NCI-H748 (cell line): ENCODE results near the gene SLC1A6.
"Not testable (repeated sequence)": the region's sequence is repeated elsewhere in the genome, so short reads cannot be mapped to it uniquely, and the experiment has no call there.

ENCODE experiments used
- DNase-seq: peaks from one replicate; lab custom pipeline; 2025; ENCODE audit not compliant: unreplicated experiment; lab: John Stamatoyannopoulos, UW

The SLC1A6 gene

DNA sequence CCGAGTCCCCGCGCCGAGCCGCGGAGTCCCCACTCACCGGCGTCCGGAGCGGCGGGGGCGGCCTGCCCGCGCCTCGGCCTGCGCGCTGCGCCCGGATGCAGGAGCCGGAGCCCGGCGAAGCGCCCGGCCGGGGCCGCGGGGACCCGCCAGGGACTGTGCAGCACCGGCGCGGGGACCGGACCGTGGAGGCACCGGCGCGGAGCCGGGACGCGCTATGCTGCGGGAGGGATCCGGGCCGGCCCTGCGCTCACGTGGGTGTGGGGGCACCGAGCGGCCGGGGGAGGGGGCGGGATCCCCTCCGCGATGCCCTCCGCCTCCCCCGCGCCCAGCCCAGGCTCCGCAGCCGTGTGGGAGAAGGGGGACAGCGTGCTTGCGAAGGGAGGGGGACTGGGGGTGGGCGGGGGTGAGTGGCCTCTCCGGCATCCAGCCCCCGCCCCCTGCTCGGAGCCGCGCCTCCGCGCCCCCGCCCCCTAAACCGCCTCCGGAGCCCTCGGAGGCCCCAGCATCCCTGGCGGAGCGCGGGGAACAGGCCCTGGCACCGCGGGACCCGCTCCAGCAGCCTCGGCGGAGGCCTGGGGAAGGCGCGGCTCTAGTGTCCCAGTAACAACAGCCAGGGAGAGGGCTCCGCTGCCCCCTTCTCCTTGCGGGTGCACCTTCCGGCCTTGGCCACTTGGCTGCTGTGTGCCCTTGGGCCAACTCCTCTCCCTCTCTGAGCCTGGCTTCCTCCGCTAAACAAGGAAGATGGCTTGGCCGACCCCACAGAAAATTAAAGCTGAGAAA is at the start of gene SLC1A6:
Gene SLC1A6 (minus strand): TSS at position 389 of the 780 bp plus-strand sequence. CDS start 6,954 bp downstream, outside the sequence.
- peak; percentile 20 for DNase-seq

DNA sequence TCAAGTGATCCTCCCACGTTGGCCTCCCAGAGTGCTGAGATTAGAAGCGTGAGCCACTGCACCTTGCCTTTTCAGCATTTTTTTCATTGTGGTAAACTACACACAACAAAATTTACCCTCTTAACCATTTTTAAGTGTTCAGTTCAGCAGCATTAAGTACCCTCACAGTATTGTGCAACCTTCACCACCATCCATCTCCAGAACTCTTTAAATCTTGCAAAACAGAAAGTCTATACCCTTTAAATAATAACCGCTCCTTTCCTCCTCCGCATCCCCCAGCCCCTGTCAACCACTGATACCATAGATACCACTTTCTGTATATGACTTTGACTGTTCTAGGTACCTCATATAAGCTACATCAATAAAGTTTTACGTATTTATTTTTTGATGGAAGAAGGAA is 48.8 kb upstream of the SLC1A6 start:
- no peak for DNase-seq

DNA sequence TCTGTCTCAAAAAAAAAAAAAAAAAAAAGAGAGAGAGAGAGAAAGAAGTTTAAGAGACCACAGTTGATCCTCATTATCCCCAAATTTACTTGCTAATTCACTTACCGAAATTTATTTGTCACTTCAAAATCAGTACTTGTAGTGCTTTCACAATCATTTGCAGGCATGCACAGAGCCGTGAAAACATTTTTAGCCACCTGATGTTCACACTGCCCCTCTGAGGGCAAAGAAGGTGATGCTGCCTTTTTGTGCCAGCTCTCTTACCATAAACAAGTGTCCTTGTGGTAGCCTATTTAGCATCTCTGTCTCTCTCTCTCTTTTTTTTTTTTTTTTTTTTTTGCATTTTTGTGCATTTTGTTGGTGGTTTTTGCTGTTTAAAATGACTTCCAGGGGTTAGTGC is 45.6 kb upstream of the SLC1A6 start:
- no peak for DNase-seq

DNA sequence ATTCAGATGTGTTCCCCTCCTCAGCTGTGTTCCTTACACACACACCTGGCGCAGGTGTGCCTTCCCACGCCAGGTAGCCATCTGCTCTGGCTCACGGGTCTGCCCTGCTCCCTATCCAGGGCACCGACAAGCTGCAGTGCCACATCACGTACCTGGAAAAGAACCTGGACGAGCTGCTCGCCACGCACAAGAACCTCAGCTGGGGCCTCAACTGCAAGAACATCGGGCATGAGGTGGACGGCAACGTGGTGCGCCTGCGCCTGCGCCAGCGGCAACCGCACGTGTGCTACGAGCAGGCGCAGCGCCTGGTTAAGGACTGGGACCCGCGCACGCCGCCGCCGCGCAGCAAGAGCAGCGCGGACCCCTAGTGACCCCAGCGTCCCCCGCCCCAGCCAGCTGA is 43.1 kb upstream of the SLC1A6 start:
- peak; percentile 18 for DNase-seq

DNA sequence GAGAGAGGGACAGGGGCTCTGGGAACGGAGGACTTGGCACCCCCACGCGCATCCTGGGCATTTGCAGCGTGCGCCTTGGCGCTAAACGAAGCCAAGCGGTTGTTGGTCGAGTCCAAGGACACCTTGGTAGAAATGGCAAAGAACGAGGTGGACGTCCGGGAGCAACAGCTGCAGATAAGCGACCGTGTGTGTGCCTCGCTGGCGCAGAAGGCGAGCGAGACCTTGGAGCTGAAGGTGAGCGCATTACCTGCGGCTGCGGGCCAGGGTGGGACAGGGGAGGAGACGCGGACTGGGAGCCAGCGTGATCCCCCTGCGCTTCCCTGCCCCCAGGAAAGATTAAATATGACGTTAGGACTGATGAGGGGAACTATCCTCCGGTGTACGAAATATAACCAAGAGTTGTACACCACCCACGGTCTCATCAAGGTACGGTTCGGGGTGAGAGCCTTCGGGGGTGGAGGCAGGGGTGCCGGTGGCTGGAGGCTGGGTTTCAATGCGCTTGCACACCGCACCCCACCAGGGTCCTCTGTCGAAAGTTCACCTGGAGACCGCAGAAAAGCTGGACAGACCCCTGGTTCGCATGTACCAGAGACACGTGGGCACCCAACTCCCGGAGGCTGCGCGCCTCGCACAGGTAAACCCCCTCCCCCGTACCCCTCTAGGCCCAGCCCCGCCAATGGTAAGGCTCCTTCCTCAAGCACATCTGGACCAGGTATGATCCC is 41.8 kb upstream of the SLC1A6 start:
- no peak for DNase-seq

DNA sequence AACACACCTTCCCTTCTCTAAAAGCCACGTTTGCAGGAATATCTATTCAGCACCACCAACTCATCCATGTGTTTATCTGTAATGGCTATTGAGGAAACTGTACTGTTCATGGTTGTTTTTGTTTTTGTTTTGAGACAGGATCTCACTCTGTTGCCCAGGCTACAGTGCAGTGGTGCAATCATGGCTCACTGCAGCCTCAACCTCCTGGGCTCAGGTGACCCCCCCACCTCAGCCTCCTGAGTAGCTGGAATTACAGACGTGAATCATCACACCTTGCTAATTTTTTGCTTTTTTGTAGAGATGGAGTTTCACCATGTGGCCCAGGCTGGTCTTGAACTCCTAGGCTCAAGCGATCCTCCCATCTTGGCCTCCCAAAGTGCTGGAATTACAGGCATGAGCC is 39.2 kb upstream of the SLC1A6 start:
- DNase-seq, result not testable (repeated sequence)

DNA sequence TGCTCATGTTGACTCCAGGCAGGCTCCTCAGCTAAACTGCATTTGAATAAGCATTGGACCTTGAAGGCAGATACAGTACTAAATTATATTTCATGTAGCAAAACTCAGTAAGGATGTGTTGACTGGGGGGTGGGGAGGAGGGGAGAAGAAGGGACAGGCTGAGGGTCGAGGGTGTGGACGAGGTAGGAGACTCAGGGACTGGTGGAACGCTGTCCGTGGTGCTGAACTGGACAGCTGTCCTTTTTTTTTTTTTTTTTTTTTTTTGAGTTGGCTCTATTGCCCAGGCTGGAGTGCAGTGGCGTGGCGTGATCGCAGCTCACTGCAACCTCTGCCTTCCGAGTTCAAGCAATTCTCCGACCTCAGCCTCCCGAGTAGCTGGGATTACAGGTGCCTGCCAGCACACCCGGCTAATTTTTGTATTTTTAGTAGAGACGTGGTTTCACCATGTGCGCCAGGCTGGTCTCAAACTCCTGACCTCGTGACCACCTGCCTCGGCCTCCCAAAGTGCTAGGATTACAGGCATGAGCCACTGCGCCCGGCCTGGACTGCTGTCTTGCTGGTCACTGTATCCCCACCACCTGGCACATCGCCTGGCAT is 36.4 kb upstream of the SLC1A6 start:
- DNase-seq, result no peak

DNA sequence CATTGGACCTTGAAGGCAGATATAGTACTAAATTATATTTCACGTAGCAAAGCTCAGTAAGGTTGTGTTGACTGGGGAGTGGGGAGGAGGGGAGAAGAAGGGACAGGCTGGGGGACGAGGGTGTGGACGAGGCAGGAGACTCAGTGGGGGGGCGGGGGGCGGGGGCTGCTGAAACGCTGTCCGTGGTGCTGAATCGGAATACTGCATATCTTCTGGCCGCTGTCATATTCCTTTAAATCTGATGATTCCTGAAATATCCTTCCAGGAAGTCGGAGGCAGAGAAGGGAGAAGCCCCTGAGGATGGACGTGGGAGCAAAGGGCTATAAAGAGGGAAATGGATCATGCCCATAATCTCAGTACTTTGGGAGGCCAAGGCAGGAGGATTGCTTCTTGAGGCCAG is 34.9 kb upstream of the SLC1A6 start:
- DNase-seq, result no peak

DNA sequence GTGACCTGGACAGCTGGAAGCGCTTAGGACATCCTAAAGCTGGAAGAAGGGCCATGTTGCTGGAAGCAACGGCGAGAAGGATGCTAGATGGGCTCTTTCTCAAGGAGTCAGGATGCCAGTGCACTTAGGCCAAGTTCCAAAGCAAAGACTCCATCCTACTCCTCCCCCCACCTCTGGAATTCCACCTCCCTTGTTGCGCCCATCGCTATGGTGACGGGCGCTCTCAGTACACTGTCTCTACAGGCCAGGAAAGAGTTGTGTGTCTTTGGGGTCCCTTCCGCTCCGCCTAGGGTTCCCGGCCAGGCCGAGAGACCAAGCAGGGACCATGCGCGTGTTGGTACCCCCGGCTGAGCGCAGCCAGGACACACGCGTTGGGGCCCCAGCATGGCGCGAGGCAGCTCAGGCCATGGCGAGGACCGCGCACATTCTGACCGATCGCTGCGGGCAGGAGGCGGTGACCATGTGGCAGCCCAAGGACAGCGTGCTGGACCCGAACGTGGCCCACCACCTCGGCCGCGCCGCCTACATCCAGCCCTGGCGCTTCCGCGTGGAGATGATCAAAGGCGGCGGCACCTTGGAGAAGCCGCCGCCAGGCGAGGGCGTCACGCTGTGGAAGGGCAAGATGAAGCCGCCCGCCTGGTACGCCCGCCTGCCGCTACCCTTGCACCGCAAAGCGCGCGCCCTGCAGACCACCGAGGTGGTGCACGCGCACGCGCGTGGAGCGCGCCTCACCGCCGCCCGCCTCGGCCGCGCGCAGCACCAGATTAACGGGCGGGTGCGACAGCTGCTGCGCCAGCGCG is 31.0 kb upstream of the SLC1A6 start:
- DNase-seq, result no peak

DNA sequence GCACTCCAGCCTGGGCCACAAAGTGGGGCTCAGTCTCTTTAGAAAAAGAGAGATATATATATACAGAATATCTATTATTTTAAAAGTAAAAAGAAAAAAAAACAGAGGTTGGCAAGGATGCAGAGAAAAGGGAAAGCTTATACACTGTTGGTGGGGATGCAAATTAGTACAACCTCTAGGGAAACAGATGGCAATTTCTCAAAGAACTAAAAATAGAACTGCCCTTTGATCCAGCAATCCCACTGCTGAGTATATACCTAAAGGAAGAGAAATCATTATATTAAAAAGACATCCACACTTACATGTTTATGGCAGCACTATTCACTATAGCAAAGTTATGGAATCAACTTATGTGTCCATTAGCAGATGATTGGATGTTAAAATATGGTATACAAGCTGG is 28.6 kb upstream of the SLC1A6 start:
- no peak for DNase-seq

DNA sequence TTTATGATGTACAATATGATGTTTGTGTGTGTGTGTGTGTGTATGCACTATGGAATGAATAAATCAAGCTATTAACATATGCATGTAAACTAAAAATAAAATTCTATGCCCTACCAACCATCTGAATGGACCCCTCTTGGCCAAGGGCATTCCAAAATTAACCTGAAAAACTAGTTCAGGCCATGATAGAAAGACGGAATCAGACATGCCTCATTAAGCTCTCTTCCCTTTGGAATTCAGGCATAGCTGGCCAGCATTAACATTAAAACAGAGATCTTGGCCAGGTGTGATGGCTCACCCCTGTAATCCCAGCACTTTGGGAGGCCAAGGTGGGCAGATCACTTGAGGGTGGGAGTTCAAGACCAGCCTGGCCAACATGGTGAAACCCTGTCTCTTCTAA is 18.3 kb upstream of the SLC1A6 start:
- DNase-seq, result no peak

DNA sequence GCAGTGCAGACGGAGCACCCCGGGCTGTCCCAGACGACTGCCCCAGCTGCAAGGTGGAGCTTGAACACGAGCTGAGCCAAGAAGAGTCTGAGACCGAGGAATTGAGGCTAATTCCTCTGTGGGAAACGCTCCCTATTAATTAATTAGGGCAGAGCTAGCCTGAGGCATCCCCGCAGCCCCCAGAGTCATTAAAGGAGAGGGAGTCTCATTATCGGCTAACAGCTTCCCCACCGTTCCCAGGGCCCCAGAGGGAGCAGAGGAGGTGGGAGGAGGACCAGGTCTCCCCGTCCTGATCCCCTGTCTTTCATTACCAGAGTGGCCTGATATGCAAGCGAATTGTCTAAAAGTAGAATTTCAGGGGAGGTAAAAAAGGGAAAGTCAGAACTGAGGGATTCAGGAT is 13.1 kb upstream of the SLC1A6 start:
- DNase-seq, result no peak

DNA sequence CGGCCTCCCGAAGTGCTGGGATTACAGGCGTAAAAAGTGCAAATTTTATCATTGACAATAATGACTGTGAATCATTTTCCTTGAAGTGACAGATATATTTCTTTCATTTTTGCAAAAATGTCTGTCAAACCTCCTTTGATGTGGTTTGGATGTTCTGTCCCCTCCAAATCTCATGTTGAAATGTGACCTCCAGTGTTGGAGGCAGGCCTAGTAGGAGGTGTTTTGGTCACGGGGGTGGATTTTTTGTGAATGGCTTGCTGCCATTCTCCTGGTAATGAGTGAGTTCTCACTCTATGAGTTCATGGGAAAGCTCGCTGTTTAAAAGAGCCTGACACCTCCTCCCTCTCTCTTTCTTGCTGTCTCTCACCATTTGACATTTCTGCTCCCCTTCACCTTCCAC is 5.5 kb upstream of the SLC1A6 start:
- DNase-seq, result no peak

DNA sequence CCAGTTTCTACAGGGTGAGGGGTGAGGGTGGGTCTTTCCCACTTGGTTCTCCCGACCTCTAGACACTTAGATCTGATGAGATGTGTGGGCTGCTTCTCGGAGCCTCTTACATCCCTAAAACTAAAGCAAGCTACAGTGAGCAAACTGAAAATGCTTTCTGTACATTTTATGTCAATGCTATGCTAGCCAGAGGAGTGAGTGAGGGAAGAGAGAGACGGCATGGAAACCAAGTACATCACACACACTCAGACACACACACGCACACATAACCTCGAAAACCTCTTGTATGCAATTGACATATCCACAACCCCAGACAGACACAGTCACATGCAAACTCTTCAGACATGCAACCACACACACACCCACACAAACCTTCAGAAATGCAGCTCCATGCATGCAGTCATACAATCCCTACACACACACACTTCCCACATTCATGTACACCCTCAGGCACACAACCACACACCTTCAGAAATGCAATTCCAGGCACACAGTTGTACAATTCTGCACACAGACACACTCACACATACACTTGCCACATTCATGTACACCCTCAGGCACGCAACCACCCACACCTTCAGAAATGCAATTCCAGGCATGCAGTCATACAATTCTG is 1.4 kb downstream of the SLC1A6 start:
- DNase-seq, result no peak

DNA sequence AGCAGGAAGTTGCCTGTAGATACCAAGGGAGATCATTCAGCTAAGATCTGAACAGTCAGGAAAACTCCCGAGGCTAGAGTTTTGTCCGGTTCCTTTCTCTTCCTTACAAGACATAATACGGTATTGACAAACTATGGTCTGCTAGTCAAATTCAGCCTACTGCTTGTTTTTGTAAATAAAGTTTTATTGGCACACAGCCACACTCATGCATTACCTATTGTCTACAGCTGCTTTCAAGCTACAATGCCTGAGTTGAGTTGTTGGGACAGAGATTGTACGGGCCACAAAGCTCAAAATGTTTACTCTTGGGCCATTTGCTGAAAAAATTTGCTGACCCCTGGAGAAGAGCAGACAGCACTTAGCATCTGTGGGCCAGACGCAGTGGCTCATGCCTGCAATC is 2.5 kb downstream of the SLC1A6 start:
- no peak for DNase-seq

DNA sequence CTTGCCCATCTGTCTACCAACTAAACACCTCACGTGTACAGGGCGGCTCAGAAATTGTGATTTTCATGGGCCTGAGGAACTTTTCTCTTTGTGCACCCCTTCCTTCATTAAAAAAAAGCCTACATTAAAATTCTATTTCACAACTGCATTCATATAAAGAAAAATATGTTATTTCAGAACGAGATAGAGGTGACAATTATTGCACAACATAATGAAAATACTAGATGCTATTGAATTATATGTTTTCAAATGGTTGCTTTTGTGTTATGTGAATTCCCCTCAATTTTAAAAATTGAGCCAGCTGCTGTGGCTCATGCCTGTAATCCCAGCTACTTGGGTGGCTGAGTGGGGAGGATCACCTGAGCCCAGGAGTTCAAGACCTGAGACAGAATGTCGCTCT is 5.2 kb downstream of the SLC1A6 start:
- DNase-seq, result no peak

DNA sequence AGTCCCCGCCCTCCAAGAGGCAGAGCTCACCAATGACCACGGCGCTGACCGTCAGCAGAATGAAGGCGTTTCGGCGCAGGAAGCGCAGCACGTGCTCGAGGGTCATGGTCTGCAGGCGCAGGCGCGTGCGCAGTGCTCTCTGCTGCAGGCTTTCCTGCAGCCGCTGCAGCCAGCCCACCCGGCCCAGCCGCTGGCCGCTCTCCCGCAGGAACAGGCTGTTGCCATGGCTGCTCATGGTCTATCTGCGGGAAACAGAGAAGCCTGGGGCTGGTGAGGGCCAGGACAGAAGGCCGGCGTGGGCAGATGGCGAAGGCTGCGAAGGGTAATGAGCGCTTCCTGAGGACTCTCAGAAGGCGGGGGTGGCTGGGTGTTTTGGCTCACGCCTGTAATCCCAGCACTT is 7.0 kb downstream of the SLC1A6 start:
- DNase-seq, result no peak

DNA sequence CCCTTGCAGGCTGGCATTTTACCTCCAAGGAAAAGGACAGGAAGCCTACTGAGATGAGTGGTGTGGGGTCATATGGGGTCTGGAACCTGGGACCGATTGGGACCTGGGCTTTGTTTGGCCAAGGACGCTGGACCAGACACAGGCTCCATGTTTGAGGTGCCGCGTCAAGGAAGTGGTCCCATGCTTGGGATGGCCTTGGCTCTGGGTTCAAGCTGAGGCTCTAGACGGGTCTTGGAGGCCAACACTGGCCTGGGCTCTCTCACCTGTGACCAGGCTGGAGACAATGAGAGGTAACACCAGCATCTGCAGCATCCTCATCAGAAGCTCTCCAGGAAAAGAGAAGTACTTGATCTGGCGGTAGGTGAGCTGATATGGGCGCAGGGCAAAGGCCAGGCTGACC is 8.2 kb downstream of the SLC1A6 start:
- no peak for DNase-seq

DNA sequence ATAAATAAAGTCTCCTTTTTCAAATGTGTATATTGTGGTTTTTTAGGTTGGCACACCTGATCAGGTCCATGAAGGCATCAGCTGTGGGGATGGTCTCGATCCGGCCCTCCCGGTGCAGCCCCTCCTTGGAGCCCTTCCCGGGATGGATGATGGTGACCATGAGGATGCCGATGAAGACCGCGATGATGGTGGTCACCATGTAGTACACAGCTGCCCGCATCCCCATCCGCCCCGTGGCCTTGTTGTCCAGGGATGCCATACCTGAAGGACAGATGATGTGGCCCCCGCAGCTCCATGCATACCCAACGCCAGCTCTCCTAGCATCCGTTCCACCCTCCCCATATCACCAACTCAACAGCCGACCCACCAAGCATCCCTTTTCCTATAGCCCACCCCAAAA is 11.4 kb downstream of the SLC1A6 start:
- DNase-seq, result no peak

DNA sequence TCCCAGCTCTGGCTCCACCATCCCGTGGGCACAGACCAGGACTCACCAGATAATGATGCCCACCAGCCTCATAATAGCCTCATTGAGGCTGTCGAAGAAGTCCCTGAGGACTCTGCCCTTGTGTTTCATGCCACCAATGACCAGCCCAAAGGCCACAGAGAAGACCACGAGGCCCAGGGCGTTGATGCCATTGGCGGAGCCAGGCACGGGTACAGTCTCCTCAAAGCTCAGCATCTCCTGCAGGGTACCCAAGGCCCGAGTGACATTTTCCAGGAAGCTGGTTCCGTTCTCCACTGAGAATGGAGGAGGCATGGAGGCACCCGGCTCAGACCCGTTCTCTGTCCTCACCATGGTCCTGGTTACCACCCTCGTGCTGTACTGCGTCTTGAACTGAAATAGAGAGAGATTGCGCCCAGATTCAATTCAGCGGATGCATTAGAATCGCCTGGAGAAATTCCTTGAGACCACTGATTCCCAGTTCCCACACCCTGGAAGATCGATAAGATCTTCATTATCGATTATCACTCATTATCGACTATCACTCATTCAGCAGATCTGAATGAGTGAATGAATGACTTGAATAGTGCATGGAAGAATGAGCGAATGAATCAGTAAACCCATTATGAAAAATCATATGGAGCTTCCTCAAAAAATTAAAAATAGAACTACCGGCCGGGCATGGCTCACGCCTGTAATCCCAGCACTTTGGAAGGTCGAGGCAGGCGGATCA is 17.5 kb downstream of the SLC1A6 start:
- no peak for DNase-seq
